HG02610 (cell line): Measurements from ENCODE around the gene MED31.
"Not testable (repeated sequence)": the region's sequence is repeated elsewhere in the genome, so short reads cannot be mapped to it uniquely, and the experiment has no call there.

Experiments
- ATAC-seq: cut with Tn5 transposase; IDR thresholded peaks from one replicate; pipeline ENCODE4 v1.9.1; 2021; ENCODE audit warnings: mild to moderate bottlenecking, moderate library complexity; ENCODE audit not compliant: unreplicated experiment

Gene MED31

DNA sequence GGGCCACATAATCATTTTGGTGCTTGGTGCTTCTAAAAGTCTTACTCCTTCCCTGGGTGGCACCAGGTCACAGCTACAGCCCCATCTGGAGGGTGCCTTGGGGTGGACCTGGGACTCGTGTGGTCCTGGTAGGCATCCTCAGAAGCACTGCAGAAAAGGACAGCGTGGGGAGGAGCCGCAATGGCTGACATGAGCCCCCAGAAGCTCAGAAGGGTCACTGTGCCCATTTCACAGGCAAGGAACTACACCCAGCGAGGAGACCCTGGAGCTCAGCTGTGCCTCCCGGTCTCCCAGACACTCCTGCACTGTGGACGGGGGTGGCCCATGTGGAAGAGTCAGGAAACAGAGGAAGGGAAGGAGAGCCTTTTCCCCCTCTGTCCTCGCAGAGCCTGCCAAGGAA lies 26.5 kb upstream of the MED31 start:
- ATAC-seq = no peak

DNA sequence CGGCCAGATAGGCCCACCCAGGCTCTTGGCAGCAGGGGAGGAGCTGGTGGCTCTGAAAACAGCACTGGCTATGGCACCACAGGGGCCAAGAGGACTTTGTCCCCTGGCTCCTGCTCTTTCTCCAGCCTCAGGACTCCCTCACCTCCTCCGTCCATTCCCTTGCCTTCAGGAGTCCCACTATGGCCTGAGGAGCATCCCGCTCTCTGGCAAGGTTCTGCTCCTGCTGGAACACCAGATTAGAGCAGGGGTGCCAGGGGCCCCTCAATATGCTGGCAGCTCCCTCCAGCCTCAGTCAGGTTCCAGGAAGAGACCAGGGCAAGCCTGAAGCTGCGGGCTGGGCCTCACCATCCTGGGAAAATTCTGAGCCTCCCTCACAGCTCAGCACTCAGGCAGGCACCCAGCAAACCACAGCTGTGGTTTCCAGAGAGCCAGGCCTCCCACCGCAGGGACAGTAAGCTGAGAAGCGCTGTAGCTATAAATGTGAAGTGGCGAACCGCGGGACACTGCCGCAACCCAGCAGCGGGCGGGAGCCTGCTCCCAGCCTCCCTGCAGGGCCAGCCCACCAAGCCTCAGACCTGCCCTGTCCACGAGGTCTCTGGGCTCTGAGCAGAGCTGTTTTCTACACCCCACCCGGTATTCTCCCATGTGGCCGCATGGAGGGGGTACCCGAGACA lies 25.9 kb upstream of the MED31 start:
- no peak for ATAC-seq

DNA sequence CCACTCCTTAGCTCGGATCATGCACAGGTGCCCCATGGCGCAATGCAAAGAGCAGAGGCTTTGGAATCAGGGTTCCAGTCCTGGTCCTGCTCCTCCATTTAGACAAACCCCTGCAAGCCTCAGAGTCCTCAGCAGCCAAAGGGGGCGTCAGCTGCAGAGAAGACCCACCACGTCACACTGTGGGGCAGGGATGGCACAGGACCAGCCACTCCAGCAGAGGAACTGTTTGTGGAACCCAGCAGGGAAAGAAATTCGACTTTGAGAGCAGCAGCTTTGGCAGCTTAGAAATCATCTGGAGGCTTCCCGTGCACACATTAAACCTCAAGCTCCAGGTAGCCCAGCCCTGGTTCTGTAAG lies 25.4 kb upstream of the MED31 start:
- no peak for ATAC-seq

DNA sequence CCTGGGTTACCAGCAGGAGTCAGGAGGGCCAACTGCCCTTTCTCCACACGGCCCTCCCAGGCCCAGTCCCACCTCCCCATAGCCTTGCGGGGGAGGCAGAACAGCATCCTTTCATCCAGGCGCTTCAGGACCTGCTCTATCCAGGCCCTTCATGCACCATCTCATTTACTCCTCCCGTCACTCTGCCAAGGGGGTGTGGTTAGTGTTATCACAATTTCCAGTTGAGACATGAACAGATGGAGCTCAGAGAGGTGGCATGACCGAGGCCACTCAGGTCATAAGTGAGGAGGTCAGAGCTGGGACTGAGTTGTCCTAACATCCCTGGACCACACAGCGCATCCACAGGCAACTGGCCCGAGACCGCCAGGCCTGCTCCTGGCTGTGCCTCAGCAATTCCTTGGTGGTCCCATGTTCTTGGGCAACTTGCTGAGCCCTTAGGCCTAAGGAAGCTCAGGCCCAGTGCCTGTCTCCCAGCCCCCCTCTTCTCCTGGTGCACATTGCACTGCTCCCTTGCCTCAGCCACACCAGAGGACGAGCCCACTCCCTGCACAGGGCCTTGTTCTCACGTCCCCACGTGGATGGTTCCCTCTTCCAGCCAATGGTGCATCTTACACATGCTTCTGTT lies 23.9 kb upstream of the MED31 start:
- no peak for ATAC-seq

DNA sequence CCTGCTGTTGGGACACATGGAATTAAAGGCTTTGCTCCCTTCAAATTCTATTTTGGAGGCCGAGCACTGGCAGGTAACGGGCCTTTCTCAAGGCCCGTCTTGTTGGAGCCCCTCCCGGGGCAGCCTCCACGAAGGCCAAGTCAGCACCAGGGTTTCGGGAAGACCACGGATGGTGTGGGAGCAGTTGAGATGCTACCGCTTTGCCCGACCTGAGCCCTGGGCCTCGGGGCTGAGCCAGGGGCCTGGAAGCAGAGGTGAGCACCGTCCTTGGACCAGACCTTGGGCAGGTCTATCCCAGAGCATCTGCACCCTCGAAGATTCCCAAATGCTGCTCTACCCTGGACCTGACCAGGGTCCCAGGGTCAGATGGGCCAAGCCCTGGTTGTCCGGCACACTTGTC lies 23.2 kb upstream of the MED31 start:
- ATAC-seq = no peak

DNA sequence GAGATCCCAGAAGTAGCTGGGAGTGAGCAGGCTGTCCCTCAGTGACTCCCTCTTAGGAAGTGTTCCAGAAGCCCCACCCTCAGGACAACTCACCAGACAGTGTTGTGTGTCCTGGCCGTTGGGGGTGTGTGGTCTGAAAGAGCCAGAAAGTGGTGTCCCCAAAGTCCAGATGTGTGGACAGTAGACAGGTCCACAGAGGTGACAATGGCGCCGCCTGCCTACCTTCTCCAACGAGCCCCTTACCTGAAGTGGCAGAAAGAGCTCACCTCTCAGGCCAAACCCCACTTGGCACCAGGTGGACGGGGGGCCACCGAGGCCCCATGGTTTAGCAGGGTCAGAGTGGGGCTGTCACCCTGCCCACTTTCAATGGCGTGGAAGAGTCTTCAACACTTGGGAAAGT lies 20.0 kb upstream of the MED31 start:
- no peak for ATAC-seq

DNA sequence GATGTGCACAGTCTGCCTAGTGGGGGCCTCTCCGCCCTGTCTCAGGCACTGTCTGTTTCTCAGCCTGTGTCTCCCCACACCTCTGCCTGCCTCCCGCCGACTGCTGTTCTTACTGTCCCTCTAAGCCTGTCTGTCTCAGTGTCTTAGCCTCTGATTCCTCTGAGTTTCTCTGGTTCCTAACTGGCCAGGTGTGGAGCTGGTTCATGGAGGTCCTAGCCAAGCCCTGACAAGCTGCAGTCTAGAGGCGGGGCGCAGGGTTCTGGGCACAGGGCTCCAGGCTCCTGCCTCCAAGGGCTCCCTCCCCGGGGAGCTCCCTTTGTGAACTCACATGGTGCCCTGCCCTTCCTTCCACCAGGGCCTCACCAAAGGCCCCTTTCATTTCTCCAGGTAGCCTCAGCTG lies 19.6 kb upstream of the MED31 start:
- ATAC-seq = no peak

DNA sequence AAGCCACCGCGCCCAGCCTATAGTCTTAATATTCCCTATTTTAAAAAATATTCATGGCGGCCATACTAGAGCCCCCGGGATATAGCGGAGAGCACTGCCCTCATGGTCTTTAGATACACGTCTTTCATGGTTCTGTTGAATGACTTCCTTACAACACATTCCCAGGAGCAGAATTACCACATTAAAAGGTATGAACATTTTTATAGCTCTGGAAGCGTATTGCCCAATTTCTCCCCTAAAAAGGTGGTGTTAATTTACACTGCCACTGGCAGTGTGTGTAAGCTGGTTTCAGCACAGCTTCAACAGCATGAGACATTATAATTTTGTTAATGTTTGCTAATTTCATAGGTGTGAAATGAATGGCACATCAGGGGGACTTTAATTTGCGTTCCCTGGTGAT lies 19.2 kb upstream of the MED31 start:
- no peak for ATAC-seq

DNA sequence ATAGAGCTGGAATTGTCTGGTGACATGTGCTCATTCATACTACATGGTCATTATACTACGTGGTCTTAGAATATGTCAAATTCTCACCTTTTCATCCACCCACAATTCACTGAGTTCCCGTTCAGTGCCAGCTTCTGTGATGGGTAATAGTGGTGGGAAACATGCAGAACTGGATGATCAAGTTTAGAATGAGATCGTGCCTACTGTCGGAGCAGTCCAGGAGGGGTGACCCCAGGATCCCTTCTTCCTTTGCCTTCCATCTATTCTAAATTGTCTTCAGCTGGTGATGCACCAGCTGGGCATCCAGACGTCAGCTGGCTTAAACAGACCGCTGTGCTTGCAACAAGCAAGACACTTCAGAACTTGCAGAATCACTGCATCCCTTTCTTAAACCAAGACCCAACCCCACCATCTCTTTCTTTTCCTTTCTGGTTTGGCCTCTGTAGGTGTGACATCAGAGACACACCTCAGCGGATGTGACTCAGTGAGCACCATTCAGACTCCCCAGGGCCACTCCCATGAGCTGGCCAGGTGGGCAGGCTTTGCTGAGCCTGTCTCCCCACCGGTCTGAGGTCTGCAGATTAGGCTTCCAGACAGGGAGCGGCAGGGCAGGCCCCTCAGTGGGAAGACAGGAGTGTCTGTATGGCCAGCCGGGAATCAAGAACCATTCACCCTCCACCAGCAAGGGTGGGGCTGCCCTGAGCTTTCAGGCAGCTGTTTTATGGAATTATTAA lies 18.2 kb upstream of the MED31 start:
- no peak for ATAC-seq

DNA sequence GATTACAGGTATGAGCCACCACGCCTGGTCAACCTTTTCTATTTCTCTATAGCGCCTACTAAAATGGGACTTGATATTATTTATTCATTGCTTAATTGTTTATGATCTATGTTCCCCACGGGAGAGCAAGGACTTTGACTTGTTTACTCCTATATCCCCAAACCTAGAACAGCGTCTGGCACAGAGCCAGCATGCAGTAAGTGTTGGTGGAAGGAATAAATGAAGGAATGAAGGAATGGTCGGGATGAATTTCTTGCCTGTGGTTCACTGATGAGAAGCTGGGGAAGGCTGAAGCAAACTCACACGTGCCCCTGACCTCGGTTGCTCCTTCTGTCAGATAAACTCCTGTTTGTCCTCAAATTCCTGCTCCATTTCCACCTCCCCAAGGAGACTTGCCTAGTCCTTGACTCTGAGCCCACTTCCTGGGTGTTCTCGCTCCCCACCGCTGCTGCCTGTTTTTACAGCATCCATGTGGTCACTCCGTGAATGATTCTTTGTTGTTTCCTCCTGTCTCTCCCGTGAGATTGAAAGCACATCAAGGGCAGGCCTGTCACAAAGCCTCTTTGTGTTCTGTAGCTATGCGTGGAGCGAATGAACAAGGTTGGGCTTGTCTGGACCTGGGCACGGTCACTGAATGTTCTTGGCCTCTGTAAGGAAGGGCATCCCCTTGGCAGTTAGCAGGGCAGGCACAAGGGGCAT lies 17.5 kb upstream of the MED31 start:
- no peak for ATAC-seq

DNA sequence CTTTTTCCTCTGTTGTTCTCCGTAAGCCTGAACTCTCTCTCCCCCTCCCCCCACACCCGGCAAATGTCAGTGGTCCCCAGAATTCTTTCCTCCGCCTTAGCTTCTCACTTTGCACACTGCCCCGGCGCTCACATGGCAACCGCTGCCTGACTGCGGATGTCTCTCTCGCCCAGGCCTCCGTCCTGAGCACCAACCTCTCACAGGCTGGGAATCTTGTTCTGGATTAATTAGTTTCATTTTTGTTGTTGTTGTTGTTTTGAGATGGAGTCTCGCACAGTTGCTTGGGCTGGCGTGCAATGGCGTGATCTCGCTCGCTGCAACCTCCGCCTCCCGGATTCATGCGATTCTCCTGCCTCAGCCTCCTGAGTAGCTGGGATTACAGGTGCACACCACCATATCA lies 16.8 kb upstream of the MED31 start:
- ATAC-seq = no peak

DNA sequence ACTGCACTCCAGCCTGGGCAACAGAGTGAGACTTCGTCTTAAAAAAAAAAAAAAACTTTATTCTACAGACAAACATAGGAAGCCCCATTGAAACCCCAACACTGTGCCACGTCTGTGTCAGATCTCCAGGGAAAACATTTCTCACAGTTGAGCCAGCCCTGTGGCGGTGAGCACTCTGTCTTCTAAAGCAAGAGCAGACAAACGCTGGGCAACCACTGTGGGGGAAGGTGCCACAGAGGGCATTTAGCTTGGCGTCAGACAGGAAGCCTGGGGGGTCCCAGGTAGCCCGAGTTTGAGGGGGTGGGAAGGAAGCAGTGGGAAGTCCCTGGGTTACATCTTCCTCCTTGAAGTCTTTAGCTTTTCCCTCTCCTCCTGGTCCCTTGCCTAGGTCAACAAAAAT lies 16.1 kb upstream of the MED31 start:
- no peak for ATAC-seq

DNA sequence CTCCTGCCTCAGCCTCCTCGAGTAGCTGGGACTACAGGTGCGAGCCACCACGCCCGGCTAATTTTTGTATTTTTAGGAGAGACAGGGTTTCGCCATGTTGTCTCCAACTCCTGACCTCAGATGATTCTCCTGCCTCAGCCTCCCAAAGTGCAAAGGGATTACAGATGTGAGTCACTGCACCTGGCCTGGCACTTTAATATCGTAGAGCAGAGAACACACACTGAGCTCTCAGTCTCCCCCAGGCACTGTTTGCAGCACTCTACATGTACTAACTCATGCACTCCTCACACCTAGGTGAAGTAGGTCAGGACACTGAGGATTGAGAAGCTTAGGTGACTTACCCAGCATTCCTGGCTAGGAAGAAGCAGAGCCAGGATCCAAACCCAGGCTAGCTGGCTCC lies 15.2 kb upstream of the MED31 start:
- ATAC-seq = no peak

DNA sequence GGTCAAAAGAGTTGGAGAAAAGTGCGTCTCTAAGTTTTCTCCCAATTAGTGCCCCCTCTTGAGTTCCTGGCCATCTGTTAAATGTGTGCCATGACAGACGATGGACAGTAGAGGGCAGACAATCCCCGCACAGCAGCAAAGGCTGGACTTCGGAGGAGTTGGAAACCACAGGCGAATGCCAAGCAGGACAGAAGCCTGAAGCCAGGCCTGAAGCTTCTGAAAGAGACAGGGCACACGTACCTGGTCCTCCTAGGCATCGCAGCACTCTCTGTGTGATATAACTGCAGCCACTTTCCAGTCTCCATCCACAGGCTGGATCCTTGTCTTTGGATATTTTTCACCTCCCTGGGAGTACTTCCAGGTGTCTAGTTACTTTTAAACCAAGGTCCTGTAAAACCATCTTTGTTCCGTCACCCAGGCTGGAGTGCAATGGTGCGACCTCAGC lies 14.7 kb upstream of the MED31 start:
- ATAC-seq = no peak

DNA sequence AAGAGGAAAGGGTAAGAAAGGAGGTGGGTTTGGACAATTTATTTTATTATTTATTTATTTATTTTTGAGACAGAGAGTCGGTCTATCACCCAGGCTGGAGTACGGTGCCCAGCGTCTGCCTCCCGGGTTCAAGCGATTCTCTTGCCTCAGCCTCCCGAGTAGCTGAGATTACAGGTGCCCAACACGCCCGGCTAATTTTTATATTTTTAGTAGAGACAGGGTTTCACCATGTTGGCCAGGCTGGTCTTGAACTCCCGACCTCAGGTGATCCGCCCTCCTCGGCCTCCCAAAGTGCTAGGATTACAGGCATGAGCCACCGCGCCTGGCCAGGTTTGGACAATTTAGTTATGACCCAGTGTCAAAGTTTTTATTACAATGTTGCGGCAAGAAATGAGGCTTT lies 11.8 kb upstream of the MED31 start:
- ATAC-seq = not testable (repeated sequence)

DNA sequence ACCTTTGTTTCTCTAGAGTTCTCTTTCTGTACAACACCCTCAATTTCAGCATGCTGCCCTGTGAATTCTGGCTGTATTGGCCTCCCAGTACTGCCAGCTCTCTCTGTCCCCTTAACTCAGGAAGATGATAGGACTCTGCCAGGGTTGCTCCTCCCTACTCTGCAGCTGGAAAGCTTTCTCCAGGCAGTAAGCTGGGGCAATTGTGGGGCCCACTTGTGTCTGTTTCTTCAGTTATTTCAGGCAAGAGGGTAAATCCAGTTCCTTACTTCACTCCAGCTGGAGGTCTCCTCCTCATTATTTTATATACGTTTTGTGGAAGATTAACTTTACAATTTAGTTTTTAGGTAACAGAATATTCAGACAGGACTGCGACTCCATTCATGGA lies 10.1 kb upstream of the MED31 start:
- no peak for ATAC-seq

DNA sequence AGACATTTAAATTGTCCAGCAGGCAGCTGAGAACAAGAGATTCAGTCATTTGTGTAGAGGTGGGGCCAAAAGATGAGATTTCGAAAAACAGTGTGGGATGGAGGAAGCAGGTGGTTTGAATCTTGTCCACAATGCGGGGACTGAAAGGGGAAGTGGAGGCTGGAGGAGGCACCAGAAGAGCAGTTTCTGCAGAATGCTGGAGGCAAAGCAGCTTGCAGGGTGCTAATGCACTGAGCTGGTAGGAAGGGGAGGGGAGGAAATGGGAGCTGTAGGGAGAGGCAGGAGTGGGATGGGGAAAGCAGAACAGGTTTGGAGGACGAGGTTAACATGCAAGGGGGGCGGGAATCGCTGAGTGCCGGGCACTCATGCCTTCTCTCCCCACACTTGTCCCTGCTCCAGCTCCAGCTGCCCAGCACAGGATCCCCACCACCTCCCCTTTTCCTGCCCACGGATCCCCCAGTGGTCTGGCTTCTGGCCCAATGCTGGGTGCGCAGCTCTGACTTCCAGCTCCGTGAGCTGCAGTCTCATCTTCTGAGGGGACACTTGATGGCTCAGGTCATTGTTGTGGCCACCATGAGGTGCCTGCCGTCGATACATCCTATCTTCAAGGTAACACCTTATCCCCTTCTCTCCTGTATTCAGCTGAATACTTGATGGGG lies 9.5 kb upstream of the MED31 start:
- ATAC-seq = peak; percentile 74

DNA sequence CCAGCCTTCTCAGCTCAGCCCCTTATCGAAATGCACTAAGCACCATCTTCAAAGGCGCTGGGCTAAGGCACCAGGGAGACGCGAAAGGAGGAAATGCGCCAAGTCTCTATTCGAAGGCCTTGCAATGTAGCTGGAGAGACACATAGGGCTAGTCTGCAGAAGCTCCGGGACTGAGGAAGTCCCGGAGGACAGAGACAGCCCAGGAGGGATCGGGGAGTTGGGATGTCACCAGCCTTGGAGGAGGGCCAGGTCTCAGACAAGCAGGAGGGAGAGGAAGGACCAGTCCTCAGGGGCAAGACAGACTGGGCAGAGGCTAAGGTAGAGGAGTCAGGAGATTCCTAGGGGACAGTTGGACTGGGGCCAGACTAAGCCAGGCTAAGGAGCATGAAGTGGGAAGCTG lies 8.7 kb upstream of the MED31 start:
- ATAC-seq = no peak

DNA sequence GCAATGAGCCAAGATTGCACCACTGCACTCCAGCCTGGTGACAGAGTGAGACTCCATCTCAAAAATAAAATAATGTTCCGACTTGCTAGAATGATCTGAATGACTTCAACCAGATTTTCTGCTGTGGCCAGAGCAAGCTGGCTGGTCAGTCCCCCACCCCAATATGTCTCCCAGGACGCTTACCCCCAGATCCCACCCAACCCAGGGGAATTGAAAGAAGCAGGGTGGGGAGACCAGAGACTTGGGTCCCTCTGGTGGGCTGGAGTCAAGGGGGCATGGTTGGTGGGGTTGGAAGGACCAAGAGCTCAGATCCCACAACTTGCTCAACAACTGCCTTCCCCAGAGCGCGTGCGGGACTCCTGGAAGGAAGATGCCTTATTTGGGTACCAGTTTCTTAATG lies 7.0 kb upstream of the MED31 start:
- ATAC-seq = not testable (repeated sequence)

DNA sequence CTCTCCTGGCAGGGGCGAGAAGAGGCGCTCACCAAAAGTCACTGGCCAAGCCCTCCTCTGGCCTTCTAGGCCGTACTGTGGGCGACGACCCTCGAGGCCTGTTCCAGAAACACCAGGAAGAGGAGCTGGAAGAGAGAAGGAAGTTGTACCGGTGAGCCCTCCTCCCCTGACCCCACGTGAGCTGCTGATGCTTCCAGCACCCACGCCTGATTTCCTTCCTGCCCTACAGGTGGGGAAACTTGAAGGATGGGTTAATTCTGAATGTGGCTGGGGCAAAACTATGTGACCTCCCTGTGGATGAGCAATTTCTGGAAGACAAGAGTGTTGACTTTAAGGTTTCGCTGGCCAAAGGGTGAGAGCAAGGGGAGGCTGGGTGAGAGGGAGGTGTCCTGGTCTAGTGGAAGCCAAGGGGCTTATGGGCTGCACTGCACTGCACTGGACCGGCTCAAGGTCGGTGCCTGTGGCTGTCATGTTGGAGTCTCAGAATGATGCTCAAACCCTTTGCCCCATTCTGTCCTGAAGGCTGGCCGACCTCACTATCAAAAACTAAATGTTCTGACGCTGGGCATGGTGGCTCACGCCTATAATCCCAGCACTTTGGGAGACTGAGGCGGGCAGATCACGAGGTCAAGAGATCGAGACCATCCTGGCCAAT lies 6.4 kb upstream of the MED31 start:
- ATAC-seq = no peak
